ENCODE measurements around the gene BBIP1.

- TF ChIP-seq YY1 (IDR thresholded peaks at IDR 0.05; ENCODE audit: insufficient read depth, insufficient read length) (no peak), ZNF274 (IDR thresholded peaks at IDR 0.05; ENCODE audit: low read depth, low read length) (no peak), SUZ12 (IDR thresholded peaks at IDR 0.05; ENCODE audit: extremely low read depth, insufficient read depth, insufficient read length) (no peak)
Measured at GRCh38 chr10:110901954-110902819, 16.8 kb downstream of the BBIP1 start.

All from NT2/D1 (cell line).